Neutrophil (primary cell): ENCODE results near the gene TANGO2.
A peak's percentile ranks its signal among the peaks of the same experiment; 100 is the strongest.

ENCODE experiments used
- H3K27ac ChIP-seq: fragments of 200-600 bp; sonication (generic); 2 replicates; pipeline ENCODE4 v1.5.1; 2016; ENCODE audit warnings: mild to moderate bottlenecking, moderate library complexity
- H3K27me3 ChIP-seq: fragments of 200-600 bp; sonication (generic); 2 replicates; pipeline ENCODE4 v1.6.0; 2016; ENCODE audit warnings: mild to moderate bottlenecking
- H3K36me3 ChIP-seq: fragments of 200-600 bp; sonication (generic); 2 replicates; pipeline ENCODE4 v1.5.1; 2017
- H3K4me1 ChIP-seq, 2 experiments: fragments of 200-600 bp in 1 of 2; sonication (generic) in 1 of 2; 1 replicate in 1 of 2; 2 replicates in 1 of 2; pipeline versions ENCODE4 v1.5.1 to v1.6.1; 2013 to 2016; ENCODE audit warnings: low read depth in 1 of 2, low read length in 1 of 2, mild to moderate bottlenecking in 1 of 2, moderate library complexity in 1 of 2; ENCODE audit not compliant: control insufficient read depth in 1 of 2, insufficient read depth in 1 of 2
- H3K4me3 ChIP-seq, 2 experiments: fragments of 200-600 bp in 1 of 2; sonication (generic) in 1 of 2; 1 replicate in 1 of 2; 2 replicates in 1 of 2; pipeline ENCODE4 v1.5.1; 2013 to 2016; ENCODE audit warnings: low read depth in 1 of 2, low read length in 1 of 2, mild to moderate bottlenecking in 1 of 2, moderate library complexity in 1 of 2
- H3K9me3 ChIP-seq: fragments of 200-600 bp; sonication (generic); 2 replicates; pipeline ENCODE4 v1.5.1; 2016
- TF ChIP-seq, protein P1 (sequence below): fragments of 200-600 bp; sonication (generic); IDR thresholded peaks from 2 replicates; pipeline ENCODE4 v1.5.1; 2016; ENCODE audit warnings: antibody characterized with exemption

The TANGO2 gene

DNA sequence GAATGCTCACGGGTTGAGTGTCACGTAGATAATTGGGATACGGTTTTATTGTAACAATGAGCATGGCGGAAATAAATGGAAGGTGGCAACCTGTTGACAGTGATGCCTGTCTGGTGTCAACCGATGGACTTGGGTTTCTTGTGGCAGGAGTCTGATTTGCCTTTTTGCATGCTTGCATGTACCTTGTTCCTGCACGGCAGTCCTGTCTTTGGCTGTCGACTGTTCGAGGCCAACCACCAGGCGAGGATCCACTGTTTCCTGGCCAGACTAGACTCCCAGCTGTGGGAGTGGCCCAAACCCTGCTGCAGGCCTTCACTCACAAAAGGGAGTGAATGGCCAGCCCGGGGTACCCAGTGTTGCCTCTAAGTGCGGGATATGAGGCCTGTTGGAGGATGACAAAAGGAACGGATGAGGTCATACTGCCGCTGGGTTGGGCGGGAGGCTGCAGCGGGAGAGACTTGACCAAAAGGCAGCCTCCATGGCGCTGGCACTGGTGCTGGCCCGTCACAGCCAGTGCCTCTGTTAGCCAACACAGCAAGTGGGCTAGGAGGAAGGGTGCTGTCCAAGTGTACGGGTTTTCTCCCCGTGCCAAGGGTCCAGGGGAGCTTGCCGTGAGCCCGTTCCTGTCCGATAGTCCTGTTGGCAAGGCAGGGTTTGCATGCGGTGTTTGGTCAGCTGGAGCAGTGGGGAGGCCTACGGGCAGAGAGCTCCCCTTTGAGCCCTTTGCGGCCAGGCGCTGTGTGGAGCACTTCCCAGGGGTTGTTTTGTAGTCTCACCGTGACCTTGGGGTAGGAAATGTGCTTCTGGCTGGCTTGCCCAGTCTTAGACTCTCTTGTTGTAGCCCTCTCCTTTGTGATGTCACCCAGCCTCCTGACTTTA is 60.1 kb downstream of the TANGO2 start:
- Histone ChIP-seq H3K27ac (peak overlapping the region; percentile 73), H3K4me3 (peak overlapping the region; percentile 80 to 90), H3K27me3 (no peaks in the 10 kb centered on the region), H3K9me3 (no peaks in the 10 kb centered on the region), H3K4me1 (peaks cover 40 to 45% of the 10 kb centered on the region in 2 experiments), H3K36me3 (peaks cover 3% of the 10 kb centered on the region)
- TF ChIP-seq, protein P1, sequence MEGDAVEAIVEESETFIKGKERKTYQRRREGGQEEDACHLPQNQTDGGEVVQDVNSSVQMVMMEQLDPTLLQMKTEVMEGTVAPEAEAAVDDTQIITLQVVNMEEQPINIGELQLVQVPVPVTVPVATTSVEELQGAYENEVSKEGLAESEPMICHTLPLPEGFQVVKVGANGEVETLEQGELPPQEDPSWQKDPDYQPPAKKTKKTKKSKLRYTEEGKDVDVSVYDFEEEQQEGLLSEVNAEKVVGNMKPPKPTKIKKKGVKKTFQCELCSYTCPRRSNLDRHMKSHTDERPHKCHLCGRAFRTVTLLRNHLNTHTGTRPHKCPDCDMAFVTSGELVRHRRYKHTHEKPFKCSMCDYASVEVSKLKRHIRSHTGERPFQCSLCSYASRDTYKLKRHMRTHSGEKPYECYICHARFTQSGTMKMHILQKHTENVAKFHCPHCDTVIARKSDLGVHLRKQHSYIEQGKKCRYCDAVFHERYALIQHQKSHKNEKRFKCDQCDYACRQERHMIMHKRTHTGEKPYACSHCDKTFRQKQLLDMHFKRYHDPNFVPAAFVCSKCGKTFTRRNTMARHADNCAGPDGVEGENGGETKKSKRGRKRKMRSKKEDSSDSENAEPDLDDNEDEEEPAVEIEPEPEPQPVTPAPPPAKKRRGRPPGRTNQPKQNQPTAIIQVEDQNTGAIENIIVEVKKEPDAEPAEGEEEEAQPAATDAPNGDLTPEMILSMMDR: no peak

- Histone ChIP-seq H3K4me3 (no peak overlapping the region), H3K4me1 (peaks cover 40 to 45% of the 10 kb centered on the region in 2 experiments), H3K27me3 (no peaks in the 10 kb centered on the region), H3K27ac (peak overlapping the region; percentile 67), H3K36me3 (peaks cover 26% of the 10 kb centered on the region), H3K9me3 (no peaks in the 10 kb centered on the region)
- TF ChIP-seq, protein P1: no peak
Measured at GRCh38 chr22:20083157-20083890, 62.4 kb downstream of the TANGO2 start.

- Histone ChIP-seq H3K27me3 (no peaks in the 10 kb centered on the region), H3K27ac (peak overlapping the region; percentile 67), H3K36me3 (peaks cover 33% of the 10 kb centered on the region), H3K4me1 (peaks cover 40 to 45% of the 10 kb centered on the region in 2 experiments), H3K9me3 (no peaks in the 10 kb centered on the region), H3K4me3 (no peak overlapping the region)
- TF ChIP-seq, protein P1: no peak
Measured at GRCh38 chr22:20083891-20084546, 63.1 kb downstream of the TANGO2 start.

DNA sequence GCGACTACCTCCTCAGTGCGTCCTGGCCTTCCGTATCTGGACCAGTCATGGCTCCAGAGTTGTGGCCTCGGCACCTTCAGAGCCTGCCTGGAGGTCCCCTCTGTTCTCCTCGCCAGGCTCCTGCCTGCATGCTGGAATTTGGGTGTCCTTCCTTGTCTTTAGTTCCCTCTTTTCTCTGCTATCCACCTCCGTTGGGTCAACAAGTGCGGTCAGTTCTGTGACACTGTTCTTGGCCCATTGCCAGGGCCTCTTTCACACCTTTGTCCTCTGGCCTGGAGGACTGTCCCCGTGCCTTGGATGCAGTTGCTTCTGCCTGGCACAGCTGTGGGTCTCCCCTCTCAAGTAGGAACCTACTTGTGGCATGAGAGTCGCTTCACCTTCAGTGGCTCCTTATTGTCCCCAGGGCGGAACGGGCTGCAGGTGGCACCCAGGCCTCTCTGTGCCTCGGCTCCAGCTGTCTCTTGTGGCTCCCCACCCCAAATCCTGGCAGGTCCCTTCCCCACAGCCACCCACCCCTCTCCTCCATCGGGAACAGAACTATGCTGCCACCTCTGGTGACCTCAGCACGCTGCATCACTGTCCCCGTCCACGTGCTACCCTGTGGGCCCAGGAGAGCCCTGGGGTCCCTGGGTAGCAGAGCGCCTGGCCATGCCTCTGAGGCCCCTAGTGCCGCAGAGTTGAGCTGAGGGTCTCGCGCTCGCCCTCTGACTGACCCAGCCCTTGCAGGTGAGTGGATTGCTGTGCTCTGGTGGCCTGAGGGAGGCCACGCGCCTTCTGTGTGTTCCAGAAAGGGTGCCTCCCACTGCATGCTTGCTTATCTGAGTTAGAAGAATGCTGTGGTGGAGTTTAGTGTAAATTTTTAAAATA is 63.9 kb downstream of the TANGO2 start:
- peaks cover 35 to 39% of the 10 kb centered on the region in 2 experiments for H3K4me1 ChIP-seq
- TF ChIP-seq, protein P1: no peak
- H3K27ac ChIP-seq: peak overlapping the region; percentile 67

DNA sequence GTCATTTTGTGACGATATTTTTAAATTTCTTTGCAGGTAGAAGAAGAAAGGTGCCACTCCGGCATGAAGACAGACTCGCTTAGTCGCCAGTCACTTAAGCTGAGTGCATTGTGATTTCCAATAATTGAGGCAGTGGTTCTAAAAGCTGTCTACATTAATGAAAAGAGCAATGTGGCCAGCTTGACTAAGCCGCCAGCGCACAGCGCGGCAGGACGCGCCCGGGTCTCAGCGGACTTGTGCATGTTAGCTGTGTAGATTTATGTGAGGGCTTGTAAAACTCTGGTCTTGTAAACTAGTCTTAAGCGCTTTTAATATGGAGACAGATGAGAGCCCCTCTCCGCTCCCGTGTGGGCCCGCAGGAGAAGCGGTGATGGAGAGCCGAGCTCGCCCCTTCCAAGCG is 64.7 kb downstream of the TANGO2 start:
- Histone ChIP-seq H3K4me3 (no peak overlapping the region), H3K4me1 (peaks cover 32 to 36% of the 10 kb centered on the region in 2 experiments), H3K36me3 (peaks cover 47% of the 10 kb centered on the region), H3K9me3 (no peaks in the 10 kb centered on the region), H3K27me3 (no peaks in the 10 kb centered on the region), H3K27ac (no peak overlapping the region)
- TF ChIP-seq, protein P1: no peak

More for the DNA sequence above, 63.9 kb downstream of the TANGO2 start:
- peaks cover 40% of the 10 kb centered on the region for H3K36me3 ChIP-seq
- no peaks in the 10 kb centered on the region for H3K9me3 ChIP-seq
- no peak overlapping the region for H3K4me3 ChIP-seq
- H3K27me3 ChIP-seq: no peaks in the 10 kb centered on the region
